Activated naive CD8-positive, alpha-beta T cell treated with anti-CD3 and anti-CD28 coated beads, Interleukin-2, amount 50 U/mL, for 24 hours (primary cell): ENCODE data around the gene CEBPZ.

Experiments used
- ATAC-seq: fragments of 150-1000 bp; cut with Tn5 transposase; one replicate; pipeline ENCODE4 v1.10.0; 2021
- DNase-seq: peaks from one replicate; pipeline ENCODE4 v3.0.0; 2021
- H3K27ac Mint-ChIP-seq: one replicate; pipeline ENCODE4 v1.8.0; 2021; ENCODE audit warnings: mild to moderate bottlenecking, mixed read lengths
- H3K27me3 Mint-ChIP-seq: one replicate; pipeline ENCODE4 v1.8.0; 2021; ENCODE audit warnings: mixed read lengths
- H3K36me3 Mint-ChIP-seq: one replicate; pipeline ENCODE4 v1.8.0; 2021; ENCODE audit warnings: low read depth, mixed read lengths
- H3K4me1 Mint-ChIP-seq: one replicate; pipeline ENCODE4 v1.8.0; 2021; ENCODE audit warnings: mixed read lengths
- H3K4me3 Mint-ChIP-seq: one replicate; pipeline ENCODE4 v1.8.0; 2021; ENCODE audit warnings: mild to moderate bottlenecking, moderate library complexity, mixed read lengths
- H3K9me3 Mint-ChIP-seq: one replicate; pipeline ENCODE4 v1.8.0; 2021; ENCODE audit warnings: mixed read lengths

CEBPZ gene

GRCh38 chr2:37180006-37180639 lies 51.3 kb downstream of the CEBPZ start:
- ATAC-seq = no peak
- Mint-ChIP-seq H3K27me3 (peaks cover 4% of the 10 kb centered on the region), H3K36me3 (no peaks in the 10 kb centered on the region)

DNA sequence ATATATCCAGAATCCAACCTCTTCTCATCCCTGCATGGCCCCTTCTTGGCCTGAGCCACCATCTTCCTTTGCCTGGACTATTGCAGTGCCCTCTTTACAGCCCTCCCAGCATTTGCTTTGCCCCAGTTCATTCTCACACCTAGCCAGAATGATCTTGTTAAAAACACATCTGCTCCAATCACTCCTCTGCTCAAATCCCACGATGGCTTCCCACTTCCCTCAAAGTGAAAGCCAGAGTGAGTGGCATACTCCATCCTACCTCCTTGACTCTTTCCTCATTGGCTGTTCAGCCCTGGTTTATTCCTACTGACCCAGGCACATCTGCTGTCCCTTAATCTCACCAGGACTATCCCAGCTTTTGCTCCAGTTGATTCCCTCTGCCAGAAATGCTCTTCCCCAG lies 57.7 kb downstream of the CEBPZ start:
- no peak overlapping the region for H3K27ac Mint-ChIP-seq
- ATAC-seq = no peak
- no peak for DNase-seq
- no peaks in the 10 kb centered on the region for H3K9me3 Mint-ChIP-seq
- no peak overlapping the region for H3K4me3 Mint-ChIP-seq
- H3K36me3 Mint-ChIP-seq = no peaks in the 10 kb centered on the region
- no peaks in the 10 kb centered on the region for H3K27me3 Mint-ChIP-seq
- no peaks in the 10 kb centered on the region for H3K4me1 Mint-ChIP-seq

More at GRCh38 chr2:37180006-37180639, 51.3 kb downstream of the CEBPZ start:
- Mint-ChIP-seq H3K9me3 (no peaks in the 10 kb centered on the region), H3K27ac (no peak overlapping the region), H3K4me3 (no peak overlapping the region), H3K4me1 (peaks cover 2% of the 10 kb centered on the region)
- DNase-seq = no peak

DNA sequence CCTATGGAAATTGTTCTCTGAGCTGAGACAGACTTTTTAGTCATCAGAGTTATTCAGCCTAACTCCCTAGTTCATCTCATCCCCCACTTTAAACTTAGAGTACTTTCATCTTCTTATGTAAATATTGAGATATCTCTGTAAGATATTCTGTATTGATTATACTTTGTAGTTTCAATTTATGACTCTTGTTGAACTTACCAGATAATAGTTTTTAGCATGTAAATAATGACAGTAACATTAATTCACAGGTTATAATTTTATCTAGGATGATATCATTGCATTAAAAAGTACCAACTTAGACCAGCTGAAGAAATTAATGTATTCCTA lies 59.8 kb downstream of the CEBPZ start:
- ATAC-seq = no peak
- no peak overlapping the region for H3K27ac Mint-ChIP-seq
- H3K36me3 Mint-ChIP-seq = no peaks in the 10 kb centered on the region
- H3K4me3 Mint-ChIP-seq = no peak overlapping the region
- no peak for DNase-seq
- no peaks in the 10 kb centered on the region for H3K9me3 Mint-ChIP-seq
- H3K4me1 Mint-ChIP-seq = no peaks in the 10 kb centered on the region
- H3K27me3 Mint-ChIP-seq = no peaks in the 10 kb centered on the region

DNA sequence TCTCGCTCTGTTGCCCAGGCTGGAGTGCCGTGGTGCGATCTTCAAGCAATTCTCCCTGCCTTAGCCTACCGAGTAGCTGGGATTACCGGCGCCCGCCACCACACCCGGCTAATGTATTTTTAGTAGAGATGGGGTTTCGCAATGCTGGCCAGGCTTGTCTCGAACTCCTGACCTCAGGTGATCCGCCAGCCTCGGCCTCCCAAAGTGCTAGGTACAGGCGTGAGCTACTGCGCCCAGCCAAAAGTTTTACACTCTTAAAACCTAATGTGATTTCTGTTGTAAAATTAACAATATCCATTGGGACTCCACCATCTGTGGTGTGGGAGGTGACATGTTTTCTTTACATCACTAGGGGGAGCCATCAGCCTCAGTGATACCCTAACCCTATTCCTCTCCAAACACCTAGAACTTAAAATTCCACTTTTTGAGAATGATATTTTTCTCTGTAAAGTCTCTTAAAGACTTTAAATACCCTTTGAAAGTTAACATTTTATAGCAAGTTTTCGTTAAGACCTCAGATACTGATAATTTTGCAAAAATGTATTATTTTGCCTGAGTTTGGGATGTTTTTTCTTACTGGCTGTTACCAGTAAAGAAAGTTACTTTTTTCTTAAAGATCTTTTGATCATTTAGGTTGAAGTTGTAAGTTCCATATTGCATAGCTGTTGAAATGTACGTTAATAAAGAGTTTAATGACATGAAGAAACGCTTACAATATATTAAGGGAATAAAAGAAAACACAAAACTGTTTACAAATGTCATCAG lies 63.0 kb downstream of the CEBPZ start:
- peak; percentile 15 for DNase-seq
- H3K27ac Mint-ChIP-seq = no peak overlapping the region
- no peak overlapping the region for H3K4me3 Mint-ChIP-seq
- H3K36me3 Mint-ChIP-seq = peaks cover 9% of the 10 kb centered on the region
- H3K27me3 Mint-ChIP-seq = no peaks in the 10 kb centered on the region
- peak; percentile 75 for ATAC-seq
- H3K9me3 Mint-ChIP-seq = peaks cover 11% of the 10 kb centered on the region
- no peaks in the 10 kb centered on the region for H3K4me1 Mint-ChIP-seq

DNA sequence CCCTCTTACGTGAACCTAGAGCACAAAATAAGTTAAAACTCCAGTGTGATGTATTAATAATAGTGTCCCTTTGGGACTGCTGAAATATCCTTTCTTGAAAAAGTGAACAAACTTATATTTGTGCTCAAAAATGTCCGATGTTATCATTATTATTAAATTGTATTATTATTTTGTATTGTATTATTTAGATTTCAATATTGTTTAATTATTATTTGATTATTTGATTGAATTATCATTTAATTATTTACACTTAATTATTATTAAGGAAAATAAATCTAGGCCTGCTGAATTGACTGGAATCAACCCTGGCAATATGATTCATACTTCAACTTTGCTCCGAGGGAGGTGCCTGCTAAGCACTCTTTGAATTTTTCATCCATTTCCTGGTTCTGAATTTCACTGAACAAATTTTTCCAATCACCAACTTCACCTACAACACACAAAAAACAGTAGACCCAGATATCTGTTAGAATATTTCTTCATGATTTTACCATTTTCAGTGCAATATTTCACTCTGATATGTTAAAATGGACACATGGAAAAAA lies 63.7 kb downstream of the CEBPZ start:
- peaks cover 9% of the 10 kb centered on the region for H3K36me3 Mint-ChIP-seq
- no peak for ATAC-seq
- H3K9me3 Mint-ChIP-seq = peaks cover 11% of the 10 kb centered on the region

DNA sequence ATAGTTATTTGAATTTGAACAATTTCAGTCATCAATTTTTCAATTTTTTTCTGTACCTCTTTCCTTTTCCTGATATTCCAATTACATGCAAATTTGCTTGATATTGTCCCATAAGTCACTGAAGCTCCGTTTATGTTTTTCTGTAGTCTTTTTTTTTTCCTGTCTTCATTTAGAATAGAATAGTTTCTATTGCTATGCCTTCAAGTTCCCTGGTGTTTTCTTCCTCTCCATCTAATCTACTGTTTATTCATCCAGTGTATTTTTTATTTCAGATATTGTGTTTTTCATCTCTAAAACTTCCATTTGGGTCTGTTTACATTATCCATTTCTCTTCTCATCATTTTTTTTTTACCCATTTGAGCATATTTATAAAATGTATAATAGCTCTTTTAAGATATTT lies 66.6 kb downstream of the CEBPZ start:
- Mint-ChIP-seq H3K4me3 (no peak overlapping the region), H3K4me1 (peaks cover 2% of the 10 kb centered on the region), H3K9me3 (peaks cover 11% of the 10 kb centered on the region), H3K36me3 (peaks cover 9% of the 10 kb centered on the region), H3K27ac (no peak overlapping the region), H3K27me3 (no peaks in the 10 kb centered on the region)
- ATAC-seq = no peak
- DNase-seq = no peak

More for the DNA sequence above, 63.7 kb downstream of the CEBPZ start:
- no peaks in the 10 kb centered on the region for H3K4me1 Mint-ChIP-seq
- H3K4me3 Mint-ChIP-seq = no peak overlapping the region
- H3K27me3 Mint-ChIP-seq = no peaks in the 10 kb centered on the region
- no peak for DNase-seq
- H3K27ac Mint-ChIP-seq = no peak overlapping the region

DNA sequence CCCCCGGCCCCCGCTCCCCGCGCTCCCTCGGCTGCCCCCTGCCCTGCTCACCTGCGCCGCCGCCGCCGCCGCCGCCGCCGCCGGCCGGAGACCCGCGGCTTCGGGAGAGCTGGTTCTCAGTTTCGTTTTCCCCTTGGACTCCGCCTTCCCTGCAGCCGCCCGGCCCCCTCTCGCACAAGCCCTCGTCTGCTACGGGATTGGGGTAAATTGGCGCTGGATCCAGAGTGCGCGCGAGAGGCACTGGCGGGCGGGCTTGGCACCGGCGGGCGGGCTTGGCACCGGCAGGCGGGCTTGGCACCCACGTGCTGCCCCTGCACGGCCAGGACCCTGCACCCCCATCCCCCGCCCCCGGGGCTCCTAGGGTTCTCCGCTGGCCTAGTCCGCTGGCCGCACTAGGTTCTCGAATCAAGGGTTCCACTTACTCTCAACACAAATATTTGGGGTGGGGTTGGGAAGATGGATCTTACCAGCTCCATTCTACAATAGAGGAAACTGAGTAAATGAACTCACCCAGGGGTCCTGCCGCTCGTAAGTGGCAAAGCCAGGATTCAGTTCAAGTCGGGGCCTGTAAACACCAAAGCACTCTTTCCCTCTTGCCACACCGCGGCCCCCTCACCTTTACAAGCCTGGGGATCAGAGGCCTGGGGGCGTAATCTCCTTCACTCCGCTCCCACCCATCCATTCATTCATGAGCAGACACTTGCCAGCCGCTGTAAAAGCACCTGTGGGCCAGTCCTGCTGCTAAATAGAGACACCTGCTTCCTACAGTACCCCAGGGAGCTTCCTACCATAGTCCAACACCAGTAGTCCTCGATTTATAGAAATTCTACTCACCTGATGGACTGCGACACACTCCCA lies 74.3 kb downstream of the CEBPZ start, which contains the start of gene EIF2AK2:
EIF2AK2 (minus strand) TSS at position 124 of the 858 bp plus-strand sequence. CDS start 9,174 bp downstream, outside the sequence.
- Mint-ChIP-seq H3K27me3 (no peaks in the 10 kb centered on the region), H3K36me3 (peaks cover 29% of the 10 kb centered on the region), H3K9me3 (peaks cover 7% of the 10 kb centered on the region), H3K4me1 (peaks cover 54% of the 10 kb centered on the region), H3K27ac (peak within 1 kb of the TSS; percentile 95), H3K4me3 (peak within 1 kb of the TSS; percentile 97)
- ATAC-seq = peak; percentile 93
- DNase-seq = peak; percentile 82

- H3K27me3 Mint-ChIP-seq = no peaks in the 10 kb centered on the region
- peaks cover 7% of the 10 kb centered on the region for H3K9me3 Mint-ChIP-seq
- H3K36me3 Mint-ChIP-seq = peaks cover 33% of the 10 kb centered on the region
- ATAC-seq = peak; percentile 35
- H3K4me3 Mint-ChIP-seq = peak overlapping the region; percentile 97
- peak overlapping the region; percentile 95 for H3K27ac Mint-ChIP-seq
- peak; percentile 45 for DNase-seq
- H3K4me1 Mint-ChIP-seq = peaks cover 58% of the 10 kb centered on the region
Observed at GRCh38 chr2:37156071-37156856, 75.1 kb downstream of the CEBPZ start.

DNA sequence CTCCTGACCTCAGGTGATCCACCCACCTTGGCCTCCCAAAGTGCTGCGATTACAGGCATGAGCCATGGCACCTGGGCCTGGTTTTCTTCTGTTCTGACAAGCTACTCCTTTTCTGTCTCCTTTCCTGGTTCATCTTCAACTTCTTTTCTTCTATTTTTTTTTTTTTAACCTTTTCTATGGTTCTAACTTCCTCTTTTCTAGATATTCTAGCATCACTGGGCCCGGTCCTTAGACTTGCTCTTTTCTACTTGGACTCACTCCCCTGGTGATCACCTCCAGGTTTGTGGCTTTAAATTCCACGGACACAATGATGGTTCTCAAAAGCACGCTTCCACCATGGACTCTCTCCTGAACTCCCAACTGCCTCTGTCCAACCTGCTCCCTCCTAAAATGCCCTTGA lies 76.6 kb downstream of the CEBPZ start:
- H3K9me3 Mint-ChIP-seq = peaks cover 7% of the 10 kb centered on the region
- H3K36me3 Mint-ChIP-seq = peaks cover 38% of the 10 kb centered on the region
- ATAC-seq (no peak), DNase-seq (no peak)
- H3K27ac Mint-ChIP-seq = peak overlapping the region; percentile 95
- peak overlapping the region; percentile 97 for H3K4me3 Mint-ChIP-seq
- H3K27me3 Mint-ChIP-seq = no peaks in the 10 kb centered on the region
- peaks cover 70% of the 10 kb centered on the region for H3K4me1 Mint-ChIP-seq

DNA sequence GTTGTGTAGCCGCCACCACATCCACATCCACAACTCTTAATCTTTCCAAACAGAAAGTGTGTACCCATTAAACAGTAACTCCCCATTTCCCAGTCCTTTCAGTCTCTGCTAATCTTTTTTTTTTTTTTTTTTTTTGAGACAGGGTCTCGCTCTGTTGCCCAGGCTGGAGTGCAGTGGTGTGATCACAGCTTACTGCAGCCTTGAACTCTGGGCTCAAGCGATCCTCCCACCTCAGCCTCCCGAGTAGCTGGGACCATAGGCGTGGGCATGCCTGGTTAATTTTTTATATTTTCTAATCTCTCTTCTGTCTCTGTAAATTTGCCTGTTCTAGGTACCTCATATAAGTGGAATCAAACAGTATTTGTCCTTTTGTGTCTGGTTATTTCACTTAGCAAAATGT lies 78.2 kb downstream of the CEBPZ start:
- no peak overlapping the region for H3K4me3 Mint-ChIP-seq
- H3K9me3 Mint-ChIP-seq = peaks cover 7% of the 10 kb centered on the region
- peaks cover 70% of the 10 kb centered on the region for H3K4me1 Mint-ChIP-seq
- ATAC-seq = no peak
- H3K27ac Mint-ChIP-seq = no peak overlapping the region
- H3K27me3 Mint-ChIP-seq = no peaks in the 10 kb centered on the region
- H3K36me3 Mint-ChIP-seq = peaks cover 48% of the 10 kb centered on the region
- DNase-seq = no peak
